ENCODE data around the gene ALAS1.

DNA sequence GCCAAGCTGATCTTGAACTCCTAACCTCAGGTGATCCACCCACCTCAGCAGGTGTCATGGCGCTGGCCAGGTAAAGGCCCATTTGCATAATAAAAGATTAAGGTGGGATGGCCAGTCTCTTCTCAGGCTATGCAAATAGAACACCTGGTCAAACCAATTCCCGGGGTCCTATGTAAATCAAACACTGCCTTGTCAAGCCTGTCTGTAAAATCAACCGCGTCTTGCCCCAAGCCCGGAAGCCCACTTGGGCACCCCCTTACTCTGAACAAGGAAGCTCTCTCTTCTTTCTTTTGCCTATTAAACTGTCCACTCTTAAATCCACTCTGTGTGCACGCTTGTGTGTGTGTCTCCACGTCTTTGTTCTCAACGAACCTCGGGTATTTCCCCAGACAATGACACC lies 30.7 kb upstream of the ALAS1 start:
- TF ChIP-seq EZH2 (IDR thresholded peaks at IDR 0.05; ENCODE audit: insufficient read depth, poor library complexity, severe bottlenecking), result no peak
- no peak for TF ChIP-seq EZH2phosphoT487 (IDR thresholded peaks at IDR 0.05; ENCODE audit: insufficient read depth, low read depth)
